ENCODE results near the gene RASA2.

GRCh38 chr3:141485641-141486495 lies 959 bp upstream of the RASA2 start:
- TF ChIP-seq RAD21 (IDR thresholded peaks at IDR 0.05; ENCODE audit: low read length) (no peak), CTCF (conservative IDR thresholded peaks at IDR 0.05; ENCODE audit: low read depth, low read length) (no peak), POLR2A (IDR thresholded peaks at IDR 0.05; ENCODE audit: low read depth, low read length) (no peak), SMC3 (IDR thresholded peaks at IDR 0.05; ENCODE audit: low read depth, low read length) (no peak), MXI1 (IDR thresholded peaks at IDR 0.05; ENCODE audit: borderline replicate concordance, low read depth, low read length) (no peak)
